B cell (primary cell): Measurements from ENCODE around the gene PTGDR2. TPM values are rescaled to one million over a fixed set of nuclear protein-coding genes. Genes with fewer than 3 reads are reported as not detected.

ENCODE experiments used
- ATAC-seq: fragments of 200-7000 bp; cut with Tn5 transposase; one replicate; pipeline ENCODE4 v1.10.0; 2021; ENCODE audit warnings: low read depth, mild to moderate bottlenecking, moderate number of reproducible peaks, moderate library complexity
- CTCF ChIA-PET: fragments of 350-600 bp; sonication (Branson Sonifier 250); formaldehyde crosslinking; loops from one replicate; lab custom pipeline; 2021; ENCODE audit warnings: antibody characterized with exemption, inconsistent platforms; lab: Charles Lee
- POLR2A ChIA-PET: fragments of 350-600 bp; sonication (Branson Sonifier 250); formaldehyde crosslinking; loops from one replicate; lab custom pipeline; 2021; ENCODE audit warnings: antibody characterized with exemption; lab: Charles Lee
- DNase-seq: peaks from one replicate; pipeline ENCODE4 v3.0.0; 2013
- H2AFZ ChIP-seq: 2 replicates; pipeline ENCODE4 v1.6.1; 2012; ENCODE audit warnings: mild to moderate bottlenecking, low read depth, low read length; ENCODE audit not compliant: insufficient read depth, poor library complexity, severe bottlenecking
- H3K27ac ChIP-seq, 2 donors: 1 replicate in 1 of 2; 2 replicates in 1 of 2; pipeline ENCODE4 v1.5.1; 2012 to 2013; ENCODE audit warnings: low read length in 2 of 2, mild to moderate bottlenecking in 2 of 2, moderate library complexity in 1 of 2
- H3K27me3 ChIP-seq, 4 experiments: fragments of 200-600 bp in 1 of 4; sonication (generic) in 1 of 4; replicated peaks in 1 of 4; 1 replicate in 2 of 4; 2 replicates in 2 of 4; pipeline versions ENCODE4 v1.6.1 to v1.7.0; 2013 to 2016; ENCODE audit warnings: low read length in 3 of 4, mild to moderate bottlenecking in 2 of 4, mixed read lengths in 1 of 4, moderate library complexity in 1 of 4; ENCODE audit not compliant: insufficient read depth in 4 of 4, control insufficient read depth in 3 of 4; ENCODE audit errors: control extremely low read depth in 1 of 4
- H3K36me3 ChIP-seq, 2 experiments: replicated peaks in 1 of 2; 1 replicate in 1 of 2; 2 replicates in 1 of 2; pipeline versions ENCODE4 v1.6.1 to v1.7.1; 2013; ENCODE audit warnings: low read length in 1 of 2; ENCODE audit not compliant: insufficient read depth in 2 of 2, control insufficient read depth in 1 of 2; ENCODE audit errors: control extremely low read depth in 1 of 2, extremely low read depth in 1 of 2
- H3K4me1 ChIP-seq, 2 donors: fragments of 200-600 bp in 1 of 2; sonication (generic) in 1 of 2; 1 replicate in 1 of 2; 2 replicates in 1 of 2; pipeline versions ENCODE4 v1.5.1 to v1.6.1; 2013 to 2017; ENCODE audit warnings: low read length in 2 of 2; ENCODE audit not compliant: control insufficient read depth in 2 of 2, insufficient read depth in 2 of 2
- H3K4me2 ChIP-seq: replicated peaks from 2 replicates; pipeline ENCODE3; 2012; ENCODE audit warnings: mild to moderate bottlenecking, low read depth, low read length; ENCODE audit not compliant: poor library complexity, severe bottlenecking
- H3K4me3 ChIP-seq, 5 experiments: fragments of 200-600 bp in 1 of 5; sonication (generic) in 1 of 5; 1 replicate in 3 of 5; 2 replicates in 2 of 5; pipeline versions ENCODE4 v1.5.1 to v1.7.0; 2011 to 2016; ENCODE audit warnings: low read length in 4 of 5, mild to moderate bottlenecking in 4 of 5, low read depth in 2 of 5, control low read depth in 1 of 5, moderate library complexity in 1 of 5; ENCODE audit not compliant: insufficient read depth in 1 of 5; ENCODE audit errors: control extremely low read depth in 1 of 5, extremely low read depth in 1 of 5
- H3K79me2 ChIP-seq: fragments of 200-600 bp; sonication (generic); one replicate; pipeline ENCODE4 v1.6.0; 2016; ENCODE audit warnings: low read length; ENCODE audit not compliant: control insufficient read depth, insufficient read depth
- H3K9ac ChIP-seq: fragments of 200-600 bp; sonication (generic); 2 replicates; pipeline ENCODE4 v1.6.1; 2017; ENCODE audit warnings: mild to moderate bottlenecking, low read length, moderate library complexity
- H3K9me3 ChIP-seq, 3 donors: one replicate each; pipeline versions ENCODE4 v1.6.1 to v1.7.1; 2013; ENCODE audit warnings: low read length in 2 of 3; ENCODE audit not compliant: control insufficient read depth in 2 of 3, insufficient read depth in 1 of 3; ENCODE audit errors: control extremely low read depth in 1 of 3
- H4K20me1 ChIP-seq: 2 replicates; pipeline ENCODE4 v1.6.0; 2012; ENCODE audit warnings: mild to moderate bottlenecking, low read length; ENCODE audit not compliant: insufficient read depth, control insufficient read depth, poor library complexity, severe bottlenecking
- H3K27ac Mint-ChIP-seq: one replicate; pipeline ENCODE4 v1.8.0; 2021; ENCODE audit warnings: mixed read lengths
- H3K27me3 Mint-ChIP-seq: one replicate; pipeline ENCODE4 v1.8.0; 2021; ENCODE audit warnings: mixed read lengths
- H3K4me1 Mint-ChIP-seq: one replicate; pipeline ENCODE4 v1.8.0; 2021; ENCODE audit warnings: mixed read lengths
- H3K4me3 Mint-ChIP-seq: one replicate; pipeline ENCODE4 v1.8.0; 2021; ENCODE audit warnings: mixed read lengths
- H3K9me3 Mint-ChIP-seq: one replicate; pipeline ENCODE4 v1.8.0; 2022; ENCODE audit warnings: mixed read lengths; ENCODE audit not compliant: insufficient read depth
- EZH2 ChIP-seq: IDR thresholded peaks from 2 replicates; pipeline ENCODE4 v1.6.1; 2012; ENCODE audit warnings: borderline replicate concordance, low read depth, mild to moderate bottlenecking, moderate library complexity, low read length; ENCODE audit not compliant: insufficient read depth, poor library complexity, severe bottlenecking
- WGBS: methylation state at CpG from one replicate; pipeline ENCODE4 v1.1.5; 2013; ENCODE audit warnings: missing lambda C conversion rate; ENCODE audit not compliant: insufficient coverage; 5-methylcytosine and 5-hydroxymethylcytosine counted together
- intact Hi-C: fragments of 100-400 bp; cut with micrococcal nuclease; formaldehyde crosslinking; loops from one replicate; pipeline ENCODE4 v1.10.0; 2022
- polyA plus RNA-seq: library from polyadenylated mRNA; depleted of rRNA; stranded (reverse); fragments of >200 nt; gene quantifications from 2 replicates; pipeline ENCODE4 v1.2.3, GENCODE V29; 2012
- total RNA-seq, 2 donors: library from RNA; stranded (reverse); fragments of 120-200 nt in 1 of 2; gene quantifications; 1 replicate in 1 of 2; 2 replicates in 1 of 2; pipeline versions ENCODE4 v1.2.3 to v1.2.4, GENCODE V29; 2013 to 2022
- TF ChIP-seq, protein P1 (sequence below): fragments of 200-600 bp; IDR thresholded peaks from one replicate; pipeline ENCODE4 v1.8.0; 2022; ENCODE audit warnings: antibody characterized with exemption, mild to moderate bottlenecking

The PTGDR2 gene
- total and polyA plus RNA-seq, 2 donors (not counting 1 experiment from before 2014, with no cell fraction given) = 0.03 TPM; not detected in 1

GRCh38 chr11:60900673-60901404, 45.1 kb upstream of the PTGDR2 start:
- H3K27me3 ChIP-seq = no peaks in the 10 kb centered on the region
- H3K9ac ChIP-seq = no peak overlapping the region
- H3K4me1 Mint-ChIP-seq = peaks cover 22% of the 10 kb centered on the region
- no peak overlapping the region for H3K4me2 ChIP-seq
- TF ChIP-seq EZH2 = no peak
- TF ChIP-seq, protein P1, sequence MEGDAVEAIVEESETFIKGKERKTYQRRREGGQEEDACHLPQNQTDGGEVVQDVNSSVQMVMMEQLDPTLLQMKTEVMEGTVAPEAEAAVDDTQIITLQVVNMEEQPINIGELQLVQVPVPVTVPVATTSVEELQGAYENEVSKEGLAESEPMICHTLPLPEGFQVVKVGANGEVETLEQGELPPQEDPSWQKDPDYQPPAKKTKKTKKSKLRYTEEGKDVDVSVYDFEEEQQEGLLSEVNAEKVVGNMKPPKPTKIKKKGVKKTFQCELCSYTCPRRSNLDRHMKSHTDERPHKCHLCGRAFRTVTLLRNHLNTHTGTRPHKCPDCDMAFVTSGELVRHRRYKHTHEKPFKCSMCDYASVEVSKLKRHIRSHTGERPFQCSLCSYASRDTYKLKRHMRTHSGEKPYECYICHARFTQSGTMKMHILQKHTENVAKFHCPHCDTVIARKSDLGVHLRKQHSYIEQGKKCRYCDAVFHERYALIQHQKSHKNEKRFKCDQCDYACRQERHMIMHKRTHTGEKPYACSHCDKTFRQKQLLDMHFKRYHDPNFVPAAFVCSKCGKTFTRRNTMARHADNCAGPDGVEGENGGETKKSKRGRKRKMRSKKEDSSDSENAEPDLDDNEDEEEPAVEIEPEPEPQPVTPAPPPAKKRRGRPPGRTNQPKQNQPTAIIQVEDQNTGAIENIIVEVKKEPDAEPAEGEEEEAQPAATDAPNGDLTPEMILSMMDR = no peak
- no peak overlapping the region for H3K4me3 ChIP-seq
- H3K9me3 Mint-ChIP-seq = no peaks in the 10 kb centered on the region
- H3K9me3 ChIP-seq = no peaks in the 10 kb centered on the region
- H4K20me1 ChIP-seq = peaks cover 53% of the 10 kb centered on the region
- ATAC-seq = no peak
- peaks cover 15 to 19% of the 10 kb centered on the region in 2 donors for H3K4me1 ChIP-seq
- H3K27ac Mint-ChIP-seq = no peak overlapping the region
- DNase-seq = no peak
- no peak overlapping the region for H2AFZ ChIP-seq
- POLR2A ChIA-PET = interaction anchor here (0.9 kb wide), 1 partner anchor 9 kb away, joined by 3 read pairs; no protein-coding TSS in a partner anchor
- H3K79me2 ChIP-seq = peaks cover 45% of the 10 kb centered on the region
- no peaks in the 10 kb centered on the region for H3K27me3 Mint-ChIP-seq
- no peak overlapping the region for H3K4me3 Mint-ChIP-seq
- no peak overlapping the region for H3K27ac ChIP-seq
- H3K36me3 ChIP-seq = peaks cover 3 to 78% of the 10 kb centered on the region in 2 experiments
- CTCF ChIA-PET = interaction anchor here (0.8 to 10.2 kb wide), 10 partner anchors 13 to 287 kb away, joined by 3 to 129 read pairs (median 8); partner anchors contain the start of gene TMEM109
- WGBS = 94% methylated on average over 13 of the region's 13 CpGs
- intact Hi-C loops = no loop called here

DNA sequence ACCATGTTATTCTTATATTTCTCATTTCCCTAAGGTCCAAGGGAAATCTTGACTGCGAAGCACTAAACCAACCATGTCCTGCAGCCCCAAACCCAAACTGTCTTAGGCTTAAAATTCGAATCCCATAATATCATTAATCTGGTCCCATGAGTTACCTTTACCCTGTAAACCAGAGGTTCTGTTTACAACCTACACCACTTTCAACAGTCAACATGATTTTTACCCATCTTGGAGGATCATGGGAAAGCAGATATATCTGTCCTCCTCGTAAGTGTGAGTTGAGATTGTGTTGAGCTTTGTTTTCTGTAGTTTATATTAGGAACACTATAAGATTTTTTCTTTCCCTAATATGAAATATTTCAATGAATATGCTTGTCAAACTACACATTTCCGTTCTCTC, 44.2 kb upstream of the PTGDR2 start:
- Histone ChIP-seq H3K9ac (no peak overlapping the region), H2AFZ (no peak overlapping the region), H4K20me1 (peaks cover 45% of the 10 kb centered on the region), H3K79me2 (peaks cover 36% of the 10 kb centered on the region), H3K4me1 (peaks cover 6 to 10% of the 10 kb centered on the region in 2 donors), H3K9me3 (no peaks in the 10 kb centered on the region), H3K27me3 (no peaks in the 10 kb centered on the region), H3K27ac (no peak overlapping the region), H3K4me3 (no peak overlapping the region), H3K4me2 (no peak overlapping the region), H3K36me3 (peaks cover 3 to 87% of the 10 kb centered on the region in 2 experiments)
- H3K4me3 Mint-ChIP-seq = no peak overlapping the region
- CTCF ChIA-PET = interaction anchor here (0.6 to 10.2 kb wide), 19 partner anchors 7 to 635 kb away, joined by 3 to 129 read pairs (median 5); partner anchors contain the start of genes PTGDR2 and TMEM109
- TF ChIP-seq, protein P1 = no peak
- no peak for TF ChIP-seq EZH2
- no peak for DNase-seq
- H3K27ac Mint-ChIP-seq = no peak overlapping the region
- POLR2A ChIA-PET = interaction anchor here (0.6 kb wide), 1 partner anchor 39 kb away, joined by 3 read pairs; no protein-coding TSS in a partner anchor
- no peak for ATAC-seq
- no peaks in the 10 kb centered on the region for H3K9me3 Mint-ChIP-seq
- WGBS = 86% methylated on average over 2 of the region's 4 CpGs
- H3K27me3 Mint-ChIP-seq = no peaks in the 10 kb centered on the region
- peaks cover 14% of the 10 kb centered on the region for H3K4me1 Mint-ChIP-seq
- intact Hi-C loops = loop anchor here (1.0 kb wide), 3 partner anchors 69 to 287 kb away; no protein-coding TSS in a partner anchor
